H1 (cell line): ENCODE results near the gene UCHL5. TPM values are rescaled to one million over a fixed set of nuclear protein-coding genes. Genes with fewer than 3 reads are reported as not detected.

Experiments
- CTCF ChIA-PET: fragments of 300-600 bp; sonication (Branson Sonifier 250); formaldehyde crosslinking; loops from one replicate; lab custom pipeline; 2021; ENCODE audit not compliant: partially characterized antibody; lab: Charles Lee
- POLR2A ChIA-PET: fragments of 300-600 bp; sonication (Branson Sonifier 250); formaldehyde crosslinking; loops from one replicate; lab custom pipeline; 2021; ENCODE audit warnings: inconsistent platforms; ENCODE audit not compliant: partially characterized antibody; lab: Charles Lee
- DNase-seq, 2 experiments: peaks; one replicate each; pipeline versions ENCODE4 v3.0.0 to v3.0.0-alpha.2; 2010 to 2022; ENCODE audit warnings: low spot score in 2 of 2, low read depth in 1 of 2, mixed read lengths in 1 of 2
- FAIRE-seq: peaks from 2 replicates; lab custom pipeline; 2011; peaks lifted over from hg19 to GRCh38; lab: Jason Lieb, UNC
- H2AFZ ChIP-seq: 2 replicates; pipeline ENCODE4 v1.8.1; 2012; ENCODE audit warnings: low read length, inconsistent platforms
- H2AK5ac ChIP-seq: 2 replicates; pipeline ENCODE4 v1.6.1; 2013; ENCODE audit warnings: low read depth, low read length
- H2BK120ac ChIP-seq: replicated peaks from 2 replicates; pipeline ENCODE3; 2013; ENCODE audit warnings: low read depth, low read length, inconsistent platforms
- H2BK12ac ChIP-seq: 2 replicates; pipeline ENCODE4 v1.6.1; 2013; ENCODE audit warnings: low read depth, low read length
- H2BK15ac ChIP-seq: 2 replicates; pipeline ENCODE4 v1.6.1; 2013; ENCODE audit warnings: low read length
- H2BK20ac ChIP-seq: 2 replicates; pipeline ENCODE4 v1.6.1; 2013; ENCODE audit warnings: low read length
- H2BK5ac ChIP-seq: 2 replicates; pipeline ENCODE4 v1.6.1; 2013; ENCODE audit warnings: low read depth, low read length
- H3K14ac ChIP-seq: 2 replicates; pipeline ENCODE4 v1.6.1; 2013; ENCODE audit warnings: inconsistent platforms; ENCODE audit not compliant: insufficient read length
- H3K18ac ChIP-seq: 2 replicates; pipeline ENCODE4 v1.6.1; 2013; ENCODE audit warnings: low read length; ENCODE audit errors: extremely low read depth
- H3K23ac ChIP-seq: 2 replicates; pipeline ENCODE4 v1.6.1; 2013; ENCODE audit warnings: inconsistent platforms; ENCODE audit not compliant: insufficient read length
- H3K23me2 ChIP-seq: 2 replicates; pipeline ENCODE4 v1.6.1; 2013; ENCODE audit warnings: low read depth, low read length
- H3K27ac ChIP-seq: 2 replicates; pipeline ENCODE4 v1.6.1; 2011; ENCODE audit warnings: low read depth, low read length, inconsistent platforms
- H3K27me3 ChIP-seq, 4 experiments: replicated peaks in 1 of 4; 1 replicate in 1 of 4; 2 replicates in 3 of 4; pipeline versions ENCODE4 v1.6.1 to v1.8.1; 2011 to 2013; ENCODE audit warnings: low read length in 3 of 4, mild to moderate bottlenecking in 3 of 4, inconsistent platforms in 2 of 4, mixed read lengths in 2 of 4, moderate library complexity in 1 of 4; ENCODE audit not compliant: control insufficient read depth in 3 of 4, insufficient read depth in 3 of 4; ENCODE audit errors: extremely low read depth in 1 of 4
- H3K36me3 ChIP-seq, 4 experiments: 2 replicates each; pipeline versions ENCODE4 v1.6.1 to v1.8.1; 2011 to 2013; ENCODE audit warnings: mild to moderate bottlenecking in 4 of 4, low read length in 3 of 4, moderate library complexity in 2 of 4, control low read depth in 1 of 4, inconsistent platforms in 1 of 4; ENCODE audit not compliant: insufficient read depth in 4 of 4, control insufficient read depth in 2 of 4
- H3K4ac ChIP-seq: replicated peaks from 2 replicates; pipeline ENCODE3; 2013; ENCODE audit warnings: low read length, low read depth, mixed read lengths, inconsistent platforms; ENCODE audit not compliant: insufficient read length
- H3K4me1 ChIP-seq, 4 experiments: replicated peaks in 1 of 4; 1 replicate in 1 of 4; 2 replicates in 3 of 4; pipeline versions ENCODE4 v1.6.1 to v1.8.1; 2011 to 2013; ENCODE audit warnings: low read length in 3 of 4, inconsistent platforms in 2 of 4, mixed read lengths in 1 of 4; ENCODE audit not compliant: insufficient read depth in 4 of 4, control insufficient read depth in 3 of 4
- H3K4me2 ChIP-seq, 2 experiments: 2 replicates each; pipeline versions ENCODE4 v1.6.1 to v1.8.1; 2011 to 2013; ENCODE audit warnings: low read depth in 2 of 2, low read length in 2 of 2, control low read depth in 1 of 2, inconsistent platforms in 1 of 2, mild to moderate bottlenecking in 1 of 2; ENCODE audit not compliant: insufficient read depth in 1 of 2
- H3K4me3 ChIP-seq, 4 experiments: fragments of 200-600, 300-600 bp in 1 of 4; sonication (generic), shearing (Covaris generic), sonication (Bioruptor Twin) in 1 of 4; 2 replicates each; pipeline versions ENCODE4 v1.5.1 to v1.8.1; 2011 to 2016; ENCODE audit warnings: low read length in 4 of 4, low read depth in 3 of 4, control low read depth in 2 of 4, inconsistent platforms in 2 of 4, mild to moderate bottlenecking in 2 of 4, mixed read lengths in 1 of 4, moderate library complexity in 1 of 4; ENCODE audit not compliant: insufficient read depth in 2 of 4; ENCODE audit errors: extremely low read depth in 1 of 4
- H3K56ac ChIP-seq: replicated peaks from 2 replicates; pipeline ENCODE3; 2013; ENCODE audit warnings: low read depth, mild to moderate bottlenecking, mixed read lengths, low read length, inconsistent platforms; ENCODE audit not compliant: insufficient read length
- H3K79me1 ChIP-seq: 2 replicates; pipeline ENCODE4 v1.6.1; 2013; ENCODE audit warnings: low read depth, low read length, control low read depth
- H3K79me2 ChIP-seq, 2 experiments: 2 replicates each; pipeline versions ENCODE4 v1.6.1 to v1.8.1; 2012 to 2013; ENCODE audit warnings: low read length in 2 of 2, mild to moderate bottlenecking in 2 of 2, inconsistent platforms in 1 of 2; ENCODE audit not compliant: insufficient read depth in 2 of 2, control insufficient read depth in 1 of 2
- H3K9ac ChIP-seq, 4 experiments: replicated peaks in 1 of 4; 1 replicate in 1 of 4; 2 replicates in 3 of 4; pipeline versions ENCODE4 v1.6.1 to v1.8.1; 2011 to 2013; ENCODE audit warnings: low read depth in 3 of 4, low read length in 3 of 4, control low read depth in 2 of 4, mild to moderate bottlenecking in 2 of 4, moderate library complexity in 2 of 4, inconsistent platforms in 1 of 4; ENCODE audit errors: extremely low read depth in 1 of 4
- H3K9me3 ChIP-seq, 2 experiments: 2 replicates each; pipeline versions ENCODE4 v1.6.1 to v1.8.1; 2012 to 2013; ENCODE audit warnings: mild to moderate bottlenecking in 2 of 2, moderate library complexity in 2 of 2, control low read depth in 1 of 2, inconsistent platforms in 1 of 2, low read depth in 1 of 2, low read length in 1 of 2, mixed read lengths in 1 of 2; ENCODE audit not compliant: insufficient read depth in 2 of 2
- H4K20me1 ChIP-seq, 2 experiments: replicated peaks in 1 of 2; 2 replicates each; pipeline versions ENCODE3 to v1.8.1; 2011 to 2013; ENCODE audit warnings: inconsistent platforms in 2 of 2, low read length in 2 of 2, mild to moderate bottlenecking in 1 of 2; ENCODE audit not compliant: insufficient read depth in 2 of 2, control insufficient read depth in 1 of 2
- H4K5ac ChIP-seq: 2 replicates; pipeline ENCODE4 v1.6.1; 2013; ENCODE audit warnings: low read length, low read depth, mixed read lengths, inconsistent platforms; ENCODE audit not compliant: insufficient read length
- H4K8ac ChIP-seq: 2 replicates; pipeline ENCODE4 v1.8.0; 2013; ENCODE audit warnings: mild to moderate bottlenecking, moderate library complexity, low read length, inconsistent platforms; ENCODE audit not compliant: insufficient read depth; ENCODE audit errors: extremely low read depth
- H4K91ac ChIP-seq: replicated peaks from 2 replicates; pipeline ENCODE3; 2013; ENCODE audit warnings: low read length, mixed read lengths, inconsistent platforms; ENCODE audit not compliant: insufficient read length
- CBX5 ChIP-seq: fragments of 300-800, 300-1000 bp; sonication (generic); IDR thresholded peaks from 2 replicates; pipeline ENCODE4 v1.7.1; 2016; ENCODE audit warnings: antibody characterized with exemption, low read length, low read depth
- CREB1 ChIP-seq: IDR thresholded peaks from 2 replicates; pipeline ENCODE4 v1.6.1; 2012; ENCODE audit warnings: inconsistent platforms
- CTBP2 ChIP-seq: IDR thresholded peaks from 2 replicates; pipeline ENCODE4 v1.7.0; 2011; ENCODE audit warnings: borderline replicate concordance, mild to moderate bottlenecking, moderate library complexity, mixed read lengths, low read length; ENCODE audit not compliant: insufficient read depth, insufficient read length
- EZH2 ChIP-seq: fragments of 200-600 bp; sonication (generic); IDR thresholded peaks from 2 replicates; pipeline ENCODE4 v1.7.1; 2012; ENCODE audit warnings: low read depth, mild to moderate bottlenecking, moderate library complexity, low read length, inconsistent platforms; ENCODE audit not compliant: severe bottlenecking
- GABPA ChIP-seq: IDR thresholded peaks from 2 replicates; pipeline ENCODE4 v1.6.1; 2011; ENCODE audit warnings: mild to moderate bottlenecking, low read length, moderate library complexity, borderline replicate concordance; ENCODE audit not compliant: insufficient read depth
- HDAC2 ChIP-seq, 2 experiments: fragments of 300-600 bp in 1 of 2; sonication (generic) in 1 of 2; IDR thresholded peaks; 2 replicates each; pipeline ENCODE4 v1.6.1; 2011 to 2012; ENCODE audit warnings: low read depth in 2 of 2, low read length in 2 of 2, mild to moderate bottlenecking in 2 of 2, moderate library complexity in 2 of 2, borderline replicate concordance in 1 of 2, inconsistent platforms in 1 of 2
- RFX5 ChIP-seq: IDR thresholded peaks from 2 replicates; pipeline ENCODE4 v1.6.1; 2011; ENCODE audit warnings: low read depth, low read length, improper control_type of control experiment, borderline replicate concordance
- RNF2 ChIP-seq: fragments of 200-900, 300-1000 bp; sonication (generic); IDR thresholded peaks from 2 replicates; pipeline ENCODE4 v1.7.1; 2016; ENCODE audit warnings: borderline replicate concordance, low read depth, mild to moderate bottlenecking, antibody characterized with exemption, low read length; ENCODE audit not compliant: poor library complexity, severe bottlenecking; ENCODE audit errors: missing control alignments
- SIN3A ChIP-seq, 2 experiments: IDR thresholded peaks in 1 of 2; conservative IDR thresholded peaks in 1 of 2; 2 replicates each; pipeline ENCODE4 v1.6.1; 2011 to 2012; ENCODE audit warnings: low read length in 2 of 2, improper control_type of control experiment in 1 of 2, low read depth in 1 of 2, mild to moderate bottlenecking in 1 of 2
- SRF ChIP-seq: IDR thresholded peaks from 2 replicates; pipeline ENCODE4 v1.6.1; 2011; ENCODE audit warnings: mild to moderate bottlenecking, low read depth, low read length, moderate library complexity
- TAF7 ChIP-seq: optimal IDR thresholded peaks from 2 replicates; pipeline ENCODE3; 2011; ENCODE audit warnings: low read depth, mild to moderate bottlenecking, inconsistent platforms, low read length, moderate library complexity, borderline replicate concordance
- TCF12 ChIP-seq: IDR thresholded peaks from 2 replicates; pipeline ENCODE4 v1.6.1; 2011; ENCODE audit warnings: low read depth, mild to moderate bottlenecking, low read length
- WGBS, 2 experiments: shearing (Covaris generic) in 1 of 2; methylation state at CpG; one replicate each; pipeline versions ENCODE4 v1.1.6 to v1.1.7; 2013 to 2015; ENCODE audit warnings: low lambda C conversion rate in 2 of 2, mixed read lengths in 2 of 2, inconsistent platforms in 1 of 2, low coverage in 1 of 2, missing lambda C conversion rate in 1 of 2; ENCODE audit not compliant: insufficient replicate concordance in 2 of 2, insufficient coverage in 1 of 2, insufficient read length in 1 of 2; ENCODE audit errors: extremely low coverage in 1 of 2, missing lambda C conversion rate in 1 of 2; 5-methylcytosine and 5-hydroxymethylcytosine counted together
- polyA plus RNA-seq, 7 experiments: library from polyadenylated mRNA; depleted of rRNA in 3 of 7; stranded (reverse) in 5 of 7; unstranded in 2 of 7; fragments of >200 nt in 5 of 7; fragments of 200-250 nt in 2 of 7; gene quantifications; 1 replicate in 5 of 7; 2 replicates in 1 of 7; 4 replicates in 1 of 7; pipeline versions ENCODE4 v1.2.1 to v1.2.3, GENCODE V29; 2011 to 2013; ENCODE audit warnings: missing spikeins in 2 of 7, mixed read lengths in 2 of 7
- total RNA-seq: library from RNA; stranded (reverse); fragmentation: NEBNext Ultra II Directional; extraction: Animal tissue kit (Norgen Biotek cat#: 25700); gene quantifications from 2 replicates; pipeline ENCODE4 v1.2.1, GENCODE V29; 2021

Gene UCHL5
- total and polyA plus RNA-seq, 2 of the 8 experiments (the other 6 are each of a cell fraction or from before 2014, with no cell fraction given): 12.0 to 40.0 TPM

DNA sequence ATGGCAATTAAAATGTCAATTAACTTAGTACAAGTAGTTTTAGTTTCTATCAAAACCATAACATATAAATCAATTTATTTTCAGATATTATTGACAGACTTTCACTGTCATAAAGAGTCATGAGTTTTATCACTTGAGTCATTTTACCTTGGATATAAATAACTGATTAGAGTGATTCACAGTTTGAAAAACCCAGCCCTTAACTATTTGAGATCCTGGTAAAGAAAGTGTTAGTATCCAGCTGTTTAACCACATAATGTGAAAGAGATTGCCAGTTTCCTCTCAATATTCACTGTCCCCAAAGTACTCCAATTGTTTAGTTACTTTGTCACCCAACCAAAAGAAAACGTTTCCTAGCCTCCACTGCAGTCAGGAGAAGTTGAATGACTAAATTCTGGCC, 91.3 kb downstream of the UCHL5 start:
- H3K4me1 ChIP-seq: no peaks in the 10 kb centered on the region
- H3K9ac ChIP-seq: no peak overlapping the region
- ChIA-PET POLR2A (no interaction called here), CTCF (no interaction called here)
- WGBS, 2 experiments: 87% methylated on average over 1 of the region's 1 CpG; no CpG with 5 or more reads in 1 of the 2 experiments
- H2AK5ac ChIP-seq: no peak overlapping the region
- H3K56ac ChIP-seq: no peak overlapping the region
- no peak overlapping the region for H3K4ac ChIP-seq
- no peak overlapping the region for H4K8ac ChIP-seq
- TF ChIP-seq SRF (no peak), RNF2 (no peak), GABPA (no peak), CBX5 (no peak), RFX5 (no peak), TCF12 (no peak), CREB1 (no peak), HDAC2 (IDR thresholded peaks at IDR 0.05; ENCODE audit: borderline replicate concordance in 1 of 2, low read depth in 2 of 2, low read length in 2 of 2) (no peak), TAF7 (no peak), SIN3A (conservative IDR thresholded peaks at IDR 0.05 in 1 of 2, IDR thresholded peaks at IDR 0.05 in 1 of 2; ENCODE audit: low read depth in 1 of 2, low read length in 2 of 2) (no peak), CTBP2 (no peak), EZH2 (no peak)
- DNase-seq (no peak), FAIRE-seq (no peak)
- no peak overlapping the region for H4K91ac ChIP-seq
- no peaks in the 10 kb centered on the region for H3K79me1 ChIP-seq
- H3K4me3 ChIP-seq: no peak overlapping the region
- no peaks in the 10 kb centered on the region for H3K23me2 ChIP-seq
- H3K27ac ChIP-seq: no peak overlapping the region
- H2BK15ac ChIP-seq: no peak overlapping the region
- H3K79me2 ChIP-seq: no peaks in the 10 kb centered on the region
- no peaks in the 10 kb centered on the region for H3K36me3 ChIP-seq
- H3K27me3 ChIP-seq: no peaks in the 10 kb centered on the region
- H2BK120ac ChIP-seq: no peak overlapping the region
- no peak overlapping the region for H3K14ac ChIP-seq
- no peak overlapping the region for H2BK12ac ChIP-seq
- H3K9me3 ChIP-seq: no peaks in the 10 kb centered on the region
- no peak overlapping the region for H3K4me2 ChIP-seq
- H2BK5ac ChIP-seq: no peak overlapping the region
- H2BK20ac ChIP-seq: no peak overlapping the region
- no peaks in the 10 kb centered on the region for H4K20me1 ChIP-seq
- H3K23ac ChIP-seq: no peak overlapping the region
- no peak overlapping the region for H3K18ac ChIP-seq
- H2AFZ ChIP-seq: no peak overlapping the region
- no peak overlapping the region for H4K5ac ChIP-seq
